Measurements from ENCODE around the gene CCDC120.
A peak's percentile ranks its signal among the peaks of the same experiment; 100 is the strongest.

Gene CCDC120, protein sequence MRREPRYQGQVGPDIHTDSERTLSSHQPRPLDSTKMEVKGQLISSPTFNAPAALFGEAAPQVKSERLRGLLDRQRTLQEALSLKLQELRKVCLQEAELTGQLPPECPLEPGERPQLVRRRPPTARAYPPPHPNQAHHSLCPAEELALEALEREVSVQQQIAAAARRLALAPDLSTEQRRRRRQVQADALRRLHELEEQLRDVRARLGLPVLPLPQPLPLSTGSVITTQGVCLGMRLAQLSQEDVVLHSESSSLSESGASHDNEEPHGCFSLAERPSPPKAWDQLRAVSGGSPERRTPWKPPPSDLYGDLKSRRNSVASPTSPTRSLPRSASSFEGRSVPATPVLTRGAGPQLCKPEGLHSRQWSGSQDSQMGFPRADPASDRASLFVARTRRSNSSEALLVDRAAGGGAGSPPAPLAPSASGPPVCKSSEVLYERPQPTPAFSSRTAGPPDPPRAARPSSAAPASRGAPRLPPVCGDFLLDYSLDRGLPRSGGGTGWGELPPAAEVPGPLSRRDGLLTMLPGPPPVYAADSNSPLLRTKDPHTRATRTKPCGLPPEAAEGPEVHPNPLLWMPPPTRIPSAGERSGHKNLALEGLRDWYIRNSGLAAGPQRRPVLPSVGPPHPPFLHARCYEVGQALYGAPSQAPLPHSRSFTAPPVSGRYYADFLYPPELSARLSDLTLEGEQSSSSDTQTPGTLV
- 2.7 to 12.4 (median 5.7) reads per million in 9 experiments for total RNA-seq

- H3K27ac Mint-ChIP-seq = peak within 1 kb of the TSS in 1 of 2 donors; percentile 29
- no peaks in the 10 kb centered on the region for H3K27me3 Mint-ChIP-seq
- peaks cover 5% of the 10 kb centered on the region for H3K36me3 Mint-ChIP-seq (ENCODE audit: insufficient read depth)
- DNase-seq = no peak
- no peak for ATAC-seq (replicated peaks)
- H3K4me1 Mint-ChIP-seq (ENCODE audit: low read depth in 2 of 2) = peaks cover 15 to 21% of the 10 kb centered on the region in 2 donors
- H3K4me3 Mint-ChIP-seq = no peak within 1 kb of the TSS
- H3K9me3 Mint-ChIP-seq = no peaks in the 10 kb centered on the region
Observed at GRCh38 chrX:49058794-49059193, at the start of gene CCDC120. Gene CCDC120, plus strand, starts transcription at chrX:49058999. Its CDS starts 3,043 bp downstream, at chrX:49062042.

GRCh38 chrX:49019050-49019449 lies 39.7 kb upstream of the CCDC120 start:
- H3K27me3 Mint-ChIP-seq = no peaks in the 10 kb centered on the region

DNA sequence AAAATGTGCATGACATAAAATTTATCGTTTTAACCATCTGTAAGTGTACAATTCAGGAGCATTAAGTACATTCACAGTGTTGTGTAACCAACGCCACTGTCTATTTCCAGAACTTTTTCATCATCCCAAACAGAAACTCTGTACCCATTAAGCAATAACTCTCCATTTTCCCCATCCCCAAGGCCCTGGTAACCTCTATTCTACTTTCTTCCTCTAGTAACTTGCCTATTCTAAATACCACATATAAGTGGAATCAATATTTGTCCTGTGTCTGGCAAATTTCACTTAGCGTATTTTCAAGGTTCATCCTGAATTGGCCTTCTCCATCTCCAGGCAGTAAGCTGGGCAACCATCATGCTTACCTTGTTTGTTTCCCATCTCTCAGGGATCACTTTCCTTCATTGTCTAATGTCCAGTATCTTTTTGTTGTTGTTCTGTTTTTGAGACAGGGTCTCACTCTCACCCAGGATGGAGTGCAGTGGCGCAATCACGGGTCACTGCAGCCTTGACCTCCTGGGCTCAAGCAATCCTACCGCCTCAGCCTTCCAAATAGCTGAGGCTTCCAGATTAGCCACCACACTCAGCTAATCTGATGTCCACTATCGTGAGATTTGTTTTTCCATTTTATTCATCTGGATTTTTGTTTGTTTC lies 39.1 kb upstream of the CCDC120 start:
- H3K9me3 Mint-ChIP-seq = no peaks in the 10 kb centered on the region
- peaks cover 4% of the 10 kb centered on the region for H3K36me3 Mint-ChIP-seq (ENCODE audit: insufficient read depth)
- DNase-seq = no peak
- no peak overlapping the region for H3K27ac Mint-ChIP-seq
- no peak for ATAC-seq (replicated peaks)
- no peaks in the 10 kb centered on the region for H3K27me3 Mint-ChIP-seq
- no peaks in the 10 kb centered on the region for H3K4me1 Mint-ChIP-seq (ENCODE audit: low read depth in 2 of 2)
- H3K4me3 Mint-ChIP-seq = no peak overlapping the region

More at GRCh38 chrX:49019050-49019449, 39.7 kb upstream of the CCDC120 start:
- Mint-ChIP-seq H3K4me3 (no peak overlapping the region), H3K4me1 (ENCODE audit: low read depth in 2 of 2) (no peaks in the 10 kb centered on the region), H3K27ac (no peak overlapping the region), H3K9me3 (no peaks in the 10 kb centered on the region), H3K36me3 (ENCODE audit: insufficient read depth) (peaks cover 4% of the 10 kb centered on the region)
- no peak for DNase-seq
- ATAC-seq (replicated peaks) = no peak

- H3K36me3 Mint-ChIP-seq (ENCODE audit: insufficient read depth) = peaks cover 35% of the 10 kb centered on the region
- no peak for ATAC-seq (replicated peaks)
- no peak for DNase-seq
- H3K27me3 Mint-ChIP-seq = no peaks in the 10 kb centered on the region
- no peaks in the 10 kb centered on the region for H3K4me1 Mint-ChIP-seq (ENCODE audit: low read depth in 2 of 2)
- no peak overlapping the region for H3K4me3 Mint-ChIP-seq
- H3K27ac Mint-ChIP-seq = no peak overlapping the region
- H3K9me3 Mint-ChIP-seq = no peaks in the 10 kb centered on the region
Observed at GRCh38 chrX:49029876-49030275, 28.9 kb upstream of the CCDC120 start.

GRCh38 chrX:49030283-49030682 lies 28.5 kb upstream of the CCDC120 start:
- ATAC-seq (replicated peaks) = no peak

GRCh38 chrX:49037883-49038475 lies 20.8 kb upstream of the CCDC120 start:
- H3K4me1 Mint-ChIP-seq (ENCODE audit: low read depth in 2 of 2) = peaks cover 14 to 26% of the 10 kb centered on the region in 2 donors
- DNase-seq (no peak), ATAC-seq (replicated peaks) (no peak)
- no peak overlapping the region for H3K4me3 Mint-ChIP-seq
- H3K27me3 Mint-ChIP-seq = no peaks in the 10 kb centered on the region
- H3K27ac Mint-ChIP-seq = no peak overlapping the region
- H3K9me3 Mint-ChIP-seq = no peaks in the 10 kb centered on the region
- H3K36me3 Mint-ChIP-seq (ENCODE audit: insufficient read depth) = peaks cover 42% of the 10 kb centered on the region

More at GRCh38 chrX:49030283-49030682, 28.5 kb upstream of the CCDC120 start:
- Mint-ChIP-seq H3K36me3 (ENCODE audit: insufficient read depth) (peaks cover 36% of the 10 kb centered on the region), H3K4me3 (no peak overlapping the region), H3K27ac (no peak overlapping the region), H3K9me3 (no peaks in the 10 kb centered on the region), H3K27me3 (no peaks in the 10 kb centered on the region), H3K4me1 (ENCODE audit: low read depth in 2 of 2) (no peaks in the 10 kb centered on the region)
- DNase-seq = no peak

DNA sequence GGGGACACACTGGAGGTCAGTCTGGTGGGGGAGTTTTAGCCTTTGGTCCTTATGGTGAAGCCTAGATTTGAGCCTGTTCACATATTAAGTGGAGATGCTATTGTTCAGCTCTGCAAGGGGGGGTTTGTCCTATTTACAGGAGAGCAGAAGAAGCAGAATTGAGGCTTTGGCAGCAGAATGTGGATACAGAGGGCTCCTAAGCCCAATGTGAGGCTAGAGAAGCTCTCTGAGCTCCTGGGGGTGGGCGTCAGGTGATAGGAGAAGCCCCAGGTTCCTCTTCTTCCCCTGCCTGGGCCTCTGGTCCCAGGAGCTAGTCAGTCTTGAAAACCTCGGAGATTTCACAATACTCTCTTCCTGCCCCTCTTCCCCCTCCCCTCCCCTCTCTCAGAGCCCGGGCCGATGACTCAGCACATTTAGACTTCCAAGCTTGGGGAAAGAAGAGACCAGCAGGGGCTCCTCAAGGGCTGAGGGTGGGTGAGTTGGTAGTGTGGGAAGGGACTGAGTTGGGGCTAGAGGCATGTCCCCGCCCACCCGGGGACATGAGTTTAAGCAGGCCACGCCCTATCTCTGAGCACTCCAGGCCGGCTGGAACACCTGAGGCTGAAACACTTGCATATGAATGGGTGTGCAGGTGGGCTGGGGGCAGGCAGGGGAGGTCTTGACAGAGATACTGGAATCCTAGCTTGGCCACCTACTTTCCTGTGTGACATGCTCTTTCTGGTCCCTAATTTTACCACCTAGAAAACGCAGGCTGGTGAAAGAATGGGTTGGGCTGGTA lies 19.0 kb upstream of the CCDC120 start:
- no peaks in the 10 kb centered on the region for H3K27me3 Mint-ChIP-seq
- H3K4me1 Mint-ChIP-seq (ENCODE audit: low read depth in 2 of 2) = peaks cover 14 to 30% of the 10 kb centered on the region in 2 donors
- H3K9me3 Mint-ChIP-seq = no peaks in the 10 kb centered on the region
- peak overlapping the region; percentile 54 to 85 for H3K27ac Mint-ChIP-seq
- peak overlapping the region; percentile 3 to 40 for H3K4me3 Mint-ChIP-seq
- DNase-seq = peak in 2 of 3 experiments; percentile 3 to 12
- no peak for ATAC-seq (replicated peaks)
- H3K36me3 Mint-ChIP-seq (ENCODE audit: insufficient read depth) = peaks cover 29% of the 10 kb centered on the region

- Mint-ChIP-seq H3K4me3 (peak overlapping the region in 1 of 2 donors; percentile 40), H3K36me3 (ENCODE audit: insufficient read depth) (peaks cover 25% of the 10 kb centered on the region), H3K4me1 (ENCODE audit: low read depth in 2 of 2) (peaks cover 14 to 30% of the 10 kb centered on the region in 2 donors), H3K27me3 (no peaks in the 10 kb centered on the region), H3K27ac (peak overlapping the region in 1 of 2 donors; percentile 93), H3K9me3 (no peaks in the 10 kb centered on the region)
- ATAC-seq (replicated peaks) (no peak), DNase-seq (no peak)
Observed at GRCh38 chrX:49040376-49040955, 18.3 kb upstream of the CCDC120 start.

DNA sequence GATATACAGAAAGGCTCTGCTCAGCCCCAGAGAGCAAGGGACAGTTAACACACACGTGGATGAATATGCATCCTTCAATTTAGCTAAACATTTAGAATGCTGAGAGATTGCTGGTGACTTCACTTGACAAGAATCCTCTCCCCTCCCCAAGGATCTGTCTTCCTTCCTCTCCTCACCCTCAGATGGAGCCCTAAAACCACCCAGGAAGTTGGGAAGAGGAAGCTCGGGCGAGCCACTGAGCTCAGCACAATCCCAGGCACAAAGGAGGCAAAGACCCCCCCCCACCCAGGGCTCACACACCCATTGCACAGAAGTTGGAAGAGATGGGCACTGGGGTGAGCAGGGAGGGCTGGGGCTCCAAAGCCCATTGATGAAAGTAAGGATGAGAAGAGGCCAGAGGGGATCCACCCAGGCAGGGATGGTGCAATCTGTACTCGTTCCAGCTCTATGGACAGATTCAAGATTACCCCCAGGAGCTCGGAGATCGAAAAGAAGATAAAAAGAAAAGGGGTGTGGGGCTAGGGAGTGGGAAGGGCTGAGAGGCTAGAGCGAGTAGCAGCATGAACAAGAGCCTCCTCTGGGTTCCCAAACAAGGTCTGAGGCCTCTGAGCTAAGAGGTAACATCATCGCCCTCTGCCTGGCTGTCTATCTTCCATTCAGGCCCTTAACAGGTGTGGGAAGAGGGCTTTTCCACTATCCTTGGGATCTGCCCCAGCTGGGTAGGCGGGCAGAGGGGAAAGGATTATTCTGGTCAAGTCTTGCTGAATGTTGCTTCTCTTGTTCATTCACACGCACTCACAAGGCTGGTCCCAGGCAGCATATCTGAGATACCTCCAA lies 16.8 kb upstream of the CCDC120 start:
- H3K4me1 Mint-ChIP-seq (ENCODE audit: low read depth in 2 of 2) = peaks cover 14 to 30% of the 10 kb centered on the region in 2 donors
- H3K36me3 Mint-ChIP-seq (ENCODE audit: insufficient read depth) = peaks cover 19% of the 10 kb centered on the region
- H3K27ac Mint-ChIP-seq = peak overlapping the region; percentile 93 to 95
- H3K27me3 Mint-ChIP-seq = no peaks in the 10 kb centered on the region
- ATAC-seq (replicated peaks) (no peak), DNase-seq (no peak)
- peak overlapping the region; percentile 78 to 86 for H3K4me3 Mint-ChIP-seq
- H3K9me3 Mint-ChIP-seq = no peaks in the 10 kb centered on the region

DNA sequence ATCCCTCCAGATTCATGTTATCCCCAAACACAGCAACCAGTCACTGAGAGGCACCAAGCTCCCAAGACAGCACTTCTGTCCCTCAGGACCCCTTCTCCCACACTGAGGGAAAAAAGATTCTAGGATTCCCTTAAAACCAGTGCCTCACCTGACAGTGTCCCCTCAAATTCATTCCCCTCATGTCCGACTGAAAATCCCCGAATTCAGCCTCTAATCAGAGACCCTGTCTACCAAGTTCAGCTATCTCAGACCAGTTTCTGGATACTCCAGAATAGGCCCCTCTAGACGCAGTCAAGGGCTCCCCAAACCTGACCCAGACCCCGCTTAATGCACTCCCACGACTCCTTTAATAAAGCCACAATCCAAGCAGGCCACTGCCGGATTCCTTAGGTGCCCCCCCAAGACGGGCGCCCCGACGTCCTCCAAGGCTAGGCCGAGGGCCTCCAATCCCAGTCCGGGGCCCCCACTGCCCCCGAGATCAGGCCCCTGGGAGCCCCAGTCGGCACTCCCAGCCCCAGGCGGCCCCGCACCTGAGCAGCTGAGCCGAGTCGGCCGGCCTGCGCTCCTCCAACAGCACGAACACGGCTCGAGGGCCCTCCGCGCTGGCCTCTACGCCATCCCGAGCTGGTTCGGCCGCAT lies 16.1 kb upstream of the CCDC120 start:
- H3K4me3 Mint-ChIP-seq = peak overlapping the region; percentile 78 to 86

DNA sequence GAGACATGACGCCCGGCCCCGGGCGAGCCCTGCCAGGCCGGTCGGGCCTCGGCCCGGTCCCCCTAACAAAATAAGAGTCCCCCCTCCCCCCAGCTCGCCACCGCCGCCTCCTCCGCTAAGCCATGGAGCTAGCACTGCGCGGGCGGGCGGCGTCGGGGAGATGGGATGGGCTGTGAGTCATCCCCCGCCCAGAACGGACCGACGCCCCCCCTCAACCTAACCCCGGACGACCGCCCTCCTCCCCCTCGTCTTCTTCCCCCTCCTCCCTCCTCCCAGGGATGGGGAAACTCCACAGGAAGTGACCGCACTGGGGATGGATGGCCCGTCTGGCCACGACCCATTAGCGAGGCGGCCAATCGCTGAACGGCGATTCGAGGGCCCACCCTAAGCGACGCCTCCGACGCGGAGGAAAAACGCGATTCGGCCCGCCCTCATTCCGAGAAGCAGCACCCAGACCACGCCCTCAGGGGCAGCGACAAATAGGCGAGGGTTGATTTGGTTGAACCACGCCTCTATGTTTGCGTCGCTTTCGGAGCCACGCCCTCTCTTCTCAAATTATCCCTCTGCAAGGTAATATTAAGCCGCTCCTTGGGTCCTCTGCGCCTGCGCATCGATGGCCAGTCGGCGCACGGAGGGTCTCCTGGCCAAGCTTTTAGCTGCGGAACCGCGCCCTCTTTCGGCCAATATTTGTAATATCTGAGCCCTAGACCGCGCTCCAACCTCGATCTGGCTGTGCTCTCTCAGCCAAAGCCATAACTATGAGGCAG lies 15.4 kb upstream of the CCDC120 start, which contains the start of gene TFE3:
Gene TFE3, minus strand, starts transcription at position 138 of the 767 bp plus-strand sequence. Its CDS starts 131 bp downstream, at position 7.
- peak; percentile 86 for ATAC-seq (replicated peaks)
- DNase-seq = peak; percentile 91 to 93 (median 92)
- Mint-ChIP-seq H3K27me3 (no peaks in the 10 kb centered on the region), H3K27ac (peak within 1 kb of the TSS; percentile 93 to 95), H3K9me3 (no peaks in the 10 kb centered on the region), H3K4me3 (peak within 1 kb of the TSS; percentile 78 to 86), H3K4me1 (ENCODE audit: low read depth in 2 of 2) (peaks cover 14 to 30% of the 10 kb centered on the region in 2 donors), H3K36me3 (ENCODE audit: insufficient read depth) (peaks cover 6% of the 10 kb centered on the region)

More for the DNA sequence above, 16.1 kb upstream of the CCDC120 start:
- Mint-ChIP-seq H3K27me3 (no peaks in the 10 kb centered on the region), H3K27ac (peak overlapping the region; percentile 93 to 95), H3K36me3 (ENCODE audit: insufficient read depth) (peaks cover 11% of the 10 kb centered on the region), H3K9me3 (no peaks in the 10 kb centered on the region), H3K4me1 (ENCODE audit: low read depth in 2 of 2) (peaks cover 14 to 30% of the 10 kb centered on the region in 2 donors)
- DNase-seq (no peak), ATAC-seq (replicated peaks) (peak; percentile 0)
